Measurements from ENCODE around the gene ADAT3. TPM values are rescaled to one million over a fixed set of nuclear protein-coding genes. Genes with fewer than 3 reads are reported as not detected.

The ADAT3 gene
- polyA plus RNA-seq, 4 donors: 0.96 to 5.2 (median 1.9) TPM

DNA sequence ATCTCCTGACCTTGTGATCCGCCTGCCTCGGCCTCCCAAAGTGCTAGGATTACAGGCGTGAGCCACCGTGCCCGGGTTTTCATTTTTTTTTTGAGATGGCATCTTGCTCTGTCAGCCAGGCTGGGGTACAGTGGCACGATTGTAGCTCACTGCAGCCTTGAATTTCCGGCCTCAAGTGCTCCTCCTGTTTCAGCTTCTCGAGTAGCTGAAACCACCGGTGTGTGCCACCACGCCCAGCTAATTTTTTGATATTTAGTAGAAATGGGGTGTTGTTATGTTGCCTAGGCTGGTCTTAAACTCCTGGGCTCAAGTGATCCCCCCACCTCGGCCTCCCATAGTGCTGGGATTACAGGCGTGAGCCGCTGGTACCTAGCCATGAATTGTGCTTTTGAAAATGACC, 5.9 kb downstream of the ADAT3 start:
- no peak for DNase-seq (ENCODE audit: low read depth in 4 of 4, low spot score in 3 of 4)

DNA sequence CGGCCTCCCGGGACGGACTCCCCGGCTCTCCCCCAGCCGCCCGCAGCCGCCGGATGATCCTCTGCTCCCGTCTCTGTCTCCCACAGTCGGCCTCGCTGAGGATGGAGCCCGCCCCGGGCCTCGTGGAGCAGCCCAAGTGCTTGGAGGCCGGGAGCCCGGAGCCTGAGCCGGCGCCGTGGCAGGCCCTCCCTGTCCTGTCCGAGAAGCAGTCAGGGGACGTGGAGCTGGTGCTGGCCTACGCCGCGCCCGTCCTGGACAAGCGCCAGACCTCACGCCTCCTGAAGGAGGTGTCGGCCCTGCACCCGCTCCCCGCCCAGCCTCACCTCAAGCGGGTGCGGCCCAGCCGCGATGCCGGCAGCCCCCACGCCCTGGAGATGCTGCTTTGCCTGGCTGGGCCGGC, 6.8 kb downstream of the ADAT3 start:
- DNase-seq (ENCODE audit: low read depth in 4 of 4, low spot score in 3 of 4): no peak

DNA sequence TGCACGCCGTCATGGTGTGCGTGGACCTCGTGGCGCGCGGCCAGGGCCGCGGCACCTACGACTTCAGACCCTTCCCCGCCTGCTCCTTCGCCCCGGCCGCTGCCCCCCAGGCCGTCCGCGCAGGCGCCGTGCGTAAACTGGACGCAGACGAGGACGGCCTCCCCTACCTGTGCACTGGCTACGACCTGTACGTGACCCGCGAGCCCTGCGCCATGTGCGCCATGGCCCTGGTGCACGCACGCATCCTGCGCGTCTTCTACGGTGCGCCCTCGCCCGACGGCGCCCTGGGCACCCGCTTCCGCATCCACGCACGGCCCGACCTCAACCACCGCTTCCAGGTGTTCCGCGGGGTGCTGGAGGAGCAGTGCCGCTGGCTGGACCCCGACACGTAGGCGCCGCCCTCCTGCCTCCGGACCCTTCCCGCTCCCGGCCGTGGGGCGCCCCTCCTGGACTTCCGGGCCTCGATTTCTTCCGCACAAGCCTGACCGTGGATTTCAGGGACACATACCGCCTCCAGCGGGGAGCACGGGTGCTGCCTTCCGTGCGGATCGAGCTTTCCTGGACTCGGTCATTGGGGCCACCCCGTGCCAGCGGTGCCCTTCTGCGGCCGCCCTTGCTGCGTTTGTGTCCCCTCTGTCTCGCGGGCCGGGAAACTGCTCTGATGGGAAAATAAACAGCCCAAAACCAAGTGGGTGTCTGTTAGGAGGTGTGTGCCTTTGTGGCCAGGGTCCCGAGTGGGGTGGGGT, 7.7 kb downstream of the ADAT3 start:
- no peak for DNase-seq (ENCODE audit: low read depth in 4 of 4, low spot score in 3 of 4)

DNA sequence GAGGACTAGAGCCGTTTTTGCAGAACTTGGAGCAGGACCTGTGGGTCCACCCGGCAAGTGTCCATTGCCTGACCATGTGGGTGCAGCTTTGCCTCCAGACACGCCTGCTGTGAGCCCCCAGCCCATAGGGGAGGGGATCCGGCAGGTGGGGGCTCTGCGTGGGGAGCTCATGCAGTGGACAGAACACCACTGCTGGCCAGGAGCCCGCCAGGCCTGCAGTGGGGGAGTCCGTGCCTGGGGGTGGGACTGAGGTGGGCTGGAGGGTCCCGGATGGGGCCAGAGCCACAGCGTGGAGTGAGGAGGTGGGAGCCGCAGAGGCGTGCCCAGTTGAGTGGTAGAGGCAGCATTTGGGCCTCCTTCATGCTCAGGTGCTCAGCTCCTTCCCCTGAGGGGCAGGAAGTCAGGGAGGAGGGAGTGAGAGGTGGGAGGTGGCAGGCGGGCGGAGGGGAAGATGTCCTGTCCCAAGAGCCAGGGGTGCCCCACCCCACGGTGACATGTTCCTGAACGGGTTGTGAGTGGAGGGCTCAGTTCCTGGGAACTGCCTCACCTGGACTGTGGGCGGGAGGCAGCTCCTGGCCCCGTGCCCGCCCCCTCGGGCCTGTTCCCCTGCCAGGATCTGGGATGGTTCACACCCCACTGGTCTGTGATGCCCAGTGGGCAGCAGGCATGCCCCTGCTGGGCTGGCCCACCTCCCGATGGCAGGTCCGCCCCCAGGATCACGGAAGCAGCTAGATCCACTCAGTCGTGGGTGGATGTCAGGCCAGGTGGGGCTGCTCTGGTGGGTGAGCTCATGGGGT, 8.8 kb downstream of the ADAT3 start:
- no peak for DNase-seq (ENCODE audit: low read depth in 4 of 4, low spot score in 3 of 4)

DNA sequence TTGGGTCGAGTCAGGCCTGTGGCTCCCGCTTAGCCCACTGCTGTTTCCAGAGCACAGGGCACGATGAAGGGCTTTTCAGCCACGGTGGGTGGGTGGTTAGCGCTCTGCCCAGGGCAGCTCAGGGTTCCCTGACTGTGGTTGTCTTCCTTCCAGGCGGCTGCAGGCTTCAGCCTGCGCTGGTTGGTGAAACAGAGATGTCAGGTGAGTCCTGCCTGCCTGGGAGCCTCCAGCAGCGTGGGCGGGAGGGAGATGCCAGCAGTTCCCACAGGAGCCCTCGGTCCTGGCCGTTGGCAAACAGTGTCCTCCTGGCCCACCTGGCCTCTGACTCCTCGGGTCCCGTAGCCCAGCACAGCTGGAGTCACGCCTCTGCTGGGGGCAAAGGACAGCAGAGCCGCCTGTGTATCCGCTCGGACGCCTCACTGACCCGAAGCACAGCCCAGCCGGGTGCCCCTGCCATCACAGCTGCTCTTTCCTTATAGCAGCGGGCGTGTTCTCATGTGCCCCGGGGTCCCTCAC, 9.7 kb downstream of the ADAT3 start:
- no peak for DNase-seq (ENCODE audit: low read depth in 4 of 4, low spot score in 3 of 4)

DNA sequence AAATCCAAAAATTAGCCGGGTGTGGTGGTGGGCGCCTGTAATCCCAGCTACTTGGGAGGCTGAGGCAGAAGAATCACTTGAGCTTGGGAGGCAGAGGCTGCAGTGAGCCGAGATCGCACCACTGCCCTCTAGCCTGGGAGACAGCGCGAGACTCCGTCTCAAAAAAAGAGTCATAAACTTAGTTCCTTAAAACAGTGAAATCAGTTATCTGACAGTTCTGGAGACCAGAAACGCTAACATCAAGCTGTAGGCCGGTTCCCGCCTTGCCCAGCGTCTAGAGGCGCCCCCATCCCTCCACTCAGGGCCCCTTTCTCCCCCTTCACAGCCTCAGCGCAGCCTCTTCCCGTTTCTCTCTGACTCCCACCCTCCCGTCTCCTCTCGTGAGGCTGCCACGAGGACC, 11.9 kb downstream of the ADAT3 start:
- DNase-seq (ENCODE audit: low read depth in 4 of 4, low spot score in 3 of 4): no peak

DNA sequence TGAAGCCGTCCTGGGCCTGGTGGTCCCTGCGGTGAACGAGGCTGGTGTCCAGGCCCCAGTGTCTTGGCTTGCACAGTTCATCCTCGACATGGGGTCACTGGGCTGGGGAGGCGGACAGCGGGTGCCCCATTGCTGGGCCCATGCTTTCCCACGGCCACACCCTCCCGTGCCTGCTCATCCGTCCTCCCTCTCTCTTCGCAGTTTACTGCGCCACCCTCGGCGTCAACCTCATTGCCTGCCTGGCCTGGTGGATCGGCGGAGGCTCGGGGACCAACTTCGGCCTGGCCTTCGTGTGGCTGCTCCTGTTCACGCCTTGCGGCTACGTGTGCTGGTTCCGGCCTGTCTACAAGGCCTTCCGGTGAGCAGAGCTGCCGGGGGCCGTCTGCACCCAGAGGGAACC, 12.7 kb downstream of the ADAT3 start:
- no peak for DNase-seq (ENCODE audit: low read depth in 4 of 4, low spot score in 3 of 4)

DNA sequence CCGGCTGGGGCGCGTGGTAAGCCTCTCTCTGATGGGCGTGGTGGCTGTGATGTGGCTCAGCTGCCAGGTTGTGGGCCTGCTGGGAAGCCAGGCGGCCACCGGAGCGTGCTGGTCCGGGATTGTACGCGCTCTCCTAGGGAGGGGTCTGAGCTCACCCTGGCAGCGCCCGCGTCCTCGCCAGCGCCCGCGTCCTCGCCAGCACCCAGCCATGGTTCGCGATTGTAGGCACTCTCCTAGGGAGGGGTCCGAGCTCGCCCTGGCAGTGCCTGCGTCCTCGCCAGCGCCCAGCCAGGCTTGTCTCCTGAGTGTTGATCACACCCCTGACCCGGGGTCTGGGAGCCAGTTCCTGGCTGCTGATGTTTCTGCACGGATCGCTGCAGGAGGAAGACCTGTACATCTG, 13.8 kb downstream of the ADAT3 start:
- DNase-seq (ENCODE audit: low read depth in 4 of 4, low spot score in 3 of 4): no peak

DNA sequence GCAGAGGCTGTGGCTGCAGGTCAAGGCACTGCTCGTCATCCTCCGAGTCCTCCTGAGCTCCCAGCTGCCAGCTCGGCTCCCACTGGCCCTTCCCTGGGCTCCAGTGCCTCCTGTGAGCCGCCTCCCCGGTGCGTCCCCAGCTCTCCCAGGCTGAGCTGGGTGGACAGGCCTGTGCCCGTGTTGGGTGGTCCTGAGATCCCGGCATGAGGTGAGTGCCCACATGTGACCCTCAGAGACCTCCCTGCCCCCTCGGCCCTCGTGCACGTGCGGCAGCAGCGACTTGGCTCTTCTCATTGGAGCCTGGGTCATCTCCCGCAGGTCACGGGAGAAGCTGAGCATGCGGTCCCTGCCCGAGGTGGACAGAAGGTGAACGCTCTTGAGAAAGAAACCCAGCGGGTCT, 15.4 kb downstream of the ADAT3 start:
- DNase-seq (ENCODE audit: low read depth in 4 of 4, low spot score in 3 of 4): no peak

DNA sequence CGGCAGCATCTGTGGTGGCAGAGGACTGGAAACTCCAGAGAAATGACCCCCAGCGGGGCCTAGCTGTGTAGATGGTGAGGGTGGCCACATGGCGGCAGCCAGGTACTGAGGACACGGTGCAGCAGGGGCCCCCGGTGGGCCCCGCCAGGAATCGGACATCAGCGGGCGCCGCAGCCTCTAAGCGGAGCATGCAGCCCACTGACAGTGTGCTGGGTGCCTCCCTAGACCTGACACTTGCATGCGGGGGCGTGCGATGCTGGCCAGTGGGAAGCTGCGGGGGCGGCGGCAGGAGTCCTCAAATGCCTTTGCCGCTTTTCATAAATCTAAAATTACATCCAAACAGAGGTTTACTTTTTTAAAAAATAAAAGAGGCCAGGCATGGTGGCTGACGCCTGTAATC, 16.1 kb downstream of the ADAT3 start:
- DNase-seq (ENCODE audit: low read depth in 4 of 4, low spot score in 3 of 4): no peak

DNA sequence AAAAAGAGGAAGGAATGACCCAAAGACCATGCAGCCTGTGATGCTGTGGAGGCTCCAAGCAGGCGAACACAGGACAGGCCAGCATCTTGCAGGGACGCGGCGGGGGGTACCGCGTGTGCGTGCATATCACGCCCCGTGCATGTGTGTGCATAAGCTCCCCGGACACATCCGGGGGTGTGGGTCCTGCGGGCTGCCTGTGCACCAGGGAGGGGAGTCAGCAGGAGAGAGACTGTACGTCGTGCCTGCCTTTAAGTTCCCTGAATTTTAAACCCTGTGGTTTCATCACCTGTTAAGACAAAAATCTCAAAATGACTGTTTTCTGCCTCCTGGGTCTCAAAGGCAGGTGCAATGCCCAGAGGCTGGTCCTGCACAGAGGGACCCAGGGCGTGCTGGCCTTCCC, 16.6 kb downstream of the ADAT3 start:
- no peak for DNase-seq (ENCODE audit: low read depth in 4 of 4, low spot score in 3 of 4)

DNA sequence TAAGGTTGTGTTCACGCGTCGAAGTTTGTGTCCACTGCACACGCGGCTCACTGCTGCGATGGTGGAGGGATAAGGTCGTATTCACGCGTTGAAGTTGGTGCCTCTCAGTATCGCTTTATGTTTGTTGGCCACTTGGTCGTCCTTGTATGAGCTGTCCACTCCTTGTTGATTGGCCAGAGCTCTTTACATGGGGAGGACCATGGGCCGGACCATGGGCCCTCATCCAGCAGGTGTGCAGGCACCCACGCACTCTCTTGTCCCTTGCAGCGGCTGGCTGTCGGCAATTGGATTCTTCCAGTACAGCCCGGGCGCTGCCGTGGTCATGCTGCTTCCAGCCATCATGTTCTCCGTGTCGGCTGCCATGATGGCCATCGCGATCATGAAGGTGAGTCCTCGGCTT, 17.6 kb downstream of the ADAT3 start:
- no peak for DNase-seq (ENCODE audit: low read depth in 4 of 4, low spot score in 3 of 4)

DNA sequence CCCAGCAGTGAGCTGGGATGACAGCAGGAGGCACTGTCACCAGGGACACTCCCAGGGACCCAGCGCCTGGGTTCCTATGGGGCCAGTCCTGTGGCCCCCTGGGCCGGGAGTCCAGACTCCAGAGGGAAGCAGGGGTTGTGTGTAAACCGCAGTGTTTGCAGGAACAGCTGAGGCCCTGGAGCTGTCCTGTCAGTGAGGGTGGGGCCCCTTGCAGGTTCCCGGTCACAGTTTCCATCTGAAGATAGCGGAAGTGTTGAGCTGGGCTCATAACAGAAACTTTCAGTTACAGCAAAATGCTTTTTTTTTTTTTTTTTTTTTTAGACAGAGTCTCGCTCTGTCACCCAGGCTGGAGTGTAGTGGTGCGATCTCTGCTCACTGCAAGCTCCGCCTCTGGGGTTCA, 18.1 kb downstream of the ADAT3 start:
- DNase-seq (ENCODE audit: low read depth in 4 of 4, low spot score in 3 of 4): no peak

DNA sequence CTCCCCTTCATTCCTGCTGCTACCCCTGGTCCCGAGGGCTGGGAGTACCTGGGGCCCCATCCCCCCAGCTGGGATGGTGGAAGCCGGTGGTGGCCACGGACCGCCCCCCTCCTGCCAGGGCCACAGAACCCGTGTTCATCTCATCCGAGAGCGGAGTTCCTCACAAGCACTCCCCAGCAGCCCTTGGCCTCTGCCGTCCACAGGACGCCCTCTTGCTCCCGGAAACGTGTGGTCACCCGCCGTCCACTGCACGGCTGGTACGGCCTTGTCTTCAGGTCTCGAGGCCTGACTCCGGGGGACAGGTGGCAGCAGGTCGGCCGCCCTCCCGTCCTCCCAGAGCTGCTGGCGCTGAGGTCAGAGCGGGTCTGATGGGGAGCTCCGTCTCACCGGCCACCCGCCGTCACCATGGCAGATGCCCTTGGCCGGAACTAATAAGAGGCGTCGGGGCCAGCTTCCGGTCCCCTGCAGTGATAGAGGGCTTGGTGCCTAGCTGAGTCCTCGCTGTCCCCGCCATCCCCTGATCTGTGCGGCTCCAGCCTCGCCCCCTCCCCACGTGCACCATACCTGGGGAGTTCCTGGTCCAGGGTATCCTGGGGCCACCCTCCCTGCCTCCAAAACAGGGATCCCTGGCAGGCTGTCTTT, 19.2 kb downstream of the ADAT3 start:
- DNase-seq (ENCODE audit: low read depth in 4 of 4, low spot score in 3 of 4): no peak

DNA sequence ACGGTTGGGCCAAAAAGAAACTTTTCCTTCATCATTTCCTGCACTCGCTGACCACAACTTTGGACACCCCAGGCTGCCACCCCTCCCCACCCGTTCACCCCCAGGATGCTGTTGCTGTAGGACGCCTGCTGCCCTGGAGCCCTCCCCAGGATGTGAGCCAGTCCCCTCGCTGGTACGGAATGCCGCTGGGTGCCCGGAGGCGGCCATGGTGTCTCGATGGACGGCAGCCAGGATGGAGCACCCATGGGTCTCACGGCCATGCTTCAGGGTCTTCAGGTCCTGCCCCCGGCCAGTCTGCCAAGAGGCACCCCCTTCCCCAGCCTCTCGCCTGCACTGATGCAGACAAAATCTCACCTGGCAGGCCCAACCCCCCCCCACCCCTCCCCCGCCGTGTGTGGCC, 20.3 kb downstream of the ADAT3 start:
- no peak for DNase-seq (ENCODE audit: low read depth in 4 of 4, low spot score in 3 of 4)

DNA sequence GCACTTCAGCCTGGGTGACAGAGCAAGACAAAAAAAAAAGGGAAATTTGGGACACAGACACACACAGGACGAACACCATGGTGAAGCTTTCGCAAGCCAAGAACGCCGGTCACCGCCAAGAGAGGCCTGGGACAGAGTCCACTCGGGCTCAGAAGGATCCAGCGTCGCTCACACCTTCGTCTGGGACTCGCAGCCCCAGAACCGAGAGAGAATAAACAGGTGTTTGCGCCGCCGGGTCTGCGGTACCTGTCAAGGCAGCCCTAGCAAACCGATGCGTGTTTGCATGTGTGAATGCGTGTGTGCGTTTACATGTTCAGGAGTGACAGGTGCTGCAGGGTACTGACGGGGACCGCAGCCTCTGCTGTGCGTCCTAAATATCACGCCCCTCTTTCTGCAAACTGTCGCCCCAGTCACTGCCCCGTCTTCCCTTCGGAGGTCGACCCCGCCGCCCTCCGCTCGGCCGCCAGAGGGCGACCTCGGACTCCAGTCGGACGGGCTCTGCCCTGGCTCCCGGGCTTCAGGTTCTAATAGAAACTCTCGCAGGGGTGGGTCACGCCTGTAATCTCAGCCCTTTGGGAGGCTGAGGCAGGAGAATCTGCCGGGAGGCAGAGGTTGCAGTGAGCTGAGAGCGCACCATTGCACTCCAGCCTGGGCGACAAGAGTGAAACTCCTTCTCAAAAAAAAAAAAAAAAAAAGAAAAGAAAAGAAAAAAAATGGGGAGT, 24.0 kb downstream of the ADAT3 start:
- DNase-seq (ENCODE audit: low read depth in 4 of 4, low spot score in 3 of 4): no peak

DNA sequence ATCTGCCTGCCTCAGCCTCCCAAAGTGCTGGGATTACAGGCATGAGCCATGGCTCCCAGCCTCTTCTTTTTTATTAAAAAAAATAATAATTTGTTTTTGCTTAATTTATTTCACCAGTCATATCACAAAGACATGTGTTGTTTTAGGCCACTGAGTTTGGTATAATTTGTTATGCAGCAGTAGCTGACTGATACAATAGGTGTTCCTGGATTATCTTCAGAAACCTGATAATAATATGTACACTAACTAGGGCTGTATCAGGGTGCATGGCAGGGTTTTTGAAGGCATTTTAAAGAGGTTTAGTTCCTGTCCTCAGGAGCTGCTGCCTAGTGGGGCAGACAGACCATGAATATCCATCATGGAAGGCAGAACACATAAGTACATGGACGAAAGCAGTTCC, 26.2 kb downstream of the ADAT3 start:
- DNase-seq (ENCODE audit: low read depth in 4 of 4, low spot score in 3 of 4): no peak

DNA sequence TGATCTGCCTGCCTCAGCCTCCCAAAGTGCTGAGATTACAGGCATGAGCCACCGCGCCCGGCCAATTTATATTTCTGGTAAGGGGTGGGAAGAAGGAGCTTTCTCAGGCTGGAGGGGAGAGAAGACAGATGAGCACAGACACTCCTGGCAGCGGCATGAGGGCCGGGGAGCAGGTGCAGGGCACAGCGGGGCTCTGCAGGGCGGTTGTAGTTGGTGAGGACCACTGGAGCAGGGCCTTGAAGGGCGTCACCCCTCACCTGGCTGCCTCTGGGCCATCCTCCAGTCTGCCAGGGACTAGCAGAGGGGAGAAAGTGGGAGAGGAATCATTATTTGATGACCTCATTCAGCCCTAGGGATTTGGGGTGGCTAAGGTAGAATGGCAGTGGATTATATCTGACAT, 27.2 kb downstream of the ADAT3 start:
- no peak for DNase-seq (ENCODE audit: low read depth in 4 of 4, low spot score in 3 of 4)

DNA sequence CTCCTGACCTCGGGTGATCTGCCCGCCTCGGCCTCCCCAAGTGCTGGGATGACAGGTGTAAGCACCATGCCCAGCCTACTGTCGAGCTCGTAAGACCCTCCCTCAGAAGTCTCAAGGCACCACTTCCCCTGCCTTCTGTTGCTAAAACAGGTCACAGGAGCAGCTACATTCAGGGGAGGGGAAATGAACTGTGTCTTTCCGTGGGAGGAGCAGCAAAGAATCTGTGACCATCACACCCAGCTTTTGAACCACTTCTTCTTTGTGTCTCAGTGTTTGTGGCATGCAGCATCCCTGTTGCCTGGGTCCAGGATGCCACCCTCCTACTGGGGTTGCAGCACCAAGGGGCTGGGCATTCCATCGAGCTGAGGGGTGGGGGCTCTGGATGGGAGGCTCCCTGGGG, 28.0 kb downstream of the ADAT3 start:
- no peak for DNase-seq (ENCODE audit: low read depth in 4 of 4, low spot score in 3 of 4)

DNA sequence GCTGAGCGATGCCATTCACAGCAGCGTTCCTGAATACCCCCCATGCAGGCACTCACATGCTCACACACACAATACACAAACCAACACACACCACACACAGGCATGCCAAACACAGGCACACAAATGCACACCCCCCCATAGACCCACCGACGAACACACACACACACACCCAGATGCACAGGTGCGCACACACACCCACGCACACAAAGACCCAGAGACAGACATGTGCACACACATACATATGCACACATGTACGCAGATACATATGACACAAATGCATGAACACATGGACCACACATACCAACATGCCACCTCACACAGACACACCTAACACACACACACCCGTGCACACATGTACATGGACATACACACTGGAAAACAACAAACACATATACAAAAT, 28.7 kb downstream of the ADAT3 start:
- no peak for DNase-seq (ENCODE audit: low read depth in 4 of 4, low spot score in 3 of 4)
